GM21737 (cell line): ENCODE data around the gene TEX2.

Source experiments
- ATAC-seq: cut with Tn5 transposase; IDR thresholded peaks from one replicate; pipeline ENCODE4 v1.9.1; 2021; ENCODE audit warnings: mild to moderate bottlenecking, moderate library complexity; ENCODE audit not compliant: unreplicated experiment

TEX2 gene, protein sequence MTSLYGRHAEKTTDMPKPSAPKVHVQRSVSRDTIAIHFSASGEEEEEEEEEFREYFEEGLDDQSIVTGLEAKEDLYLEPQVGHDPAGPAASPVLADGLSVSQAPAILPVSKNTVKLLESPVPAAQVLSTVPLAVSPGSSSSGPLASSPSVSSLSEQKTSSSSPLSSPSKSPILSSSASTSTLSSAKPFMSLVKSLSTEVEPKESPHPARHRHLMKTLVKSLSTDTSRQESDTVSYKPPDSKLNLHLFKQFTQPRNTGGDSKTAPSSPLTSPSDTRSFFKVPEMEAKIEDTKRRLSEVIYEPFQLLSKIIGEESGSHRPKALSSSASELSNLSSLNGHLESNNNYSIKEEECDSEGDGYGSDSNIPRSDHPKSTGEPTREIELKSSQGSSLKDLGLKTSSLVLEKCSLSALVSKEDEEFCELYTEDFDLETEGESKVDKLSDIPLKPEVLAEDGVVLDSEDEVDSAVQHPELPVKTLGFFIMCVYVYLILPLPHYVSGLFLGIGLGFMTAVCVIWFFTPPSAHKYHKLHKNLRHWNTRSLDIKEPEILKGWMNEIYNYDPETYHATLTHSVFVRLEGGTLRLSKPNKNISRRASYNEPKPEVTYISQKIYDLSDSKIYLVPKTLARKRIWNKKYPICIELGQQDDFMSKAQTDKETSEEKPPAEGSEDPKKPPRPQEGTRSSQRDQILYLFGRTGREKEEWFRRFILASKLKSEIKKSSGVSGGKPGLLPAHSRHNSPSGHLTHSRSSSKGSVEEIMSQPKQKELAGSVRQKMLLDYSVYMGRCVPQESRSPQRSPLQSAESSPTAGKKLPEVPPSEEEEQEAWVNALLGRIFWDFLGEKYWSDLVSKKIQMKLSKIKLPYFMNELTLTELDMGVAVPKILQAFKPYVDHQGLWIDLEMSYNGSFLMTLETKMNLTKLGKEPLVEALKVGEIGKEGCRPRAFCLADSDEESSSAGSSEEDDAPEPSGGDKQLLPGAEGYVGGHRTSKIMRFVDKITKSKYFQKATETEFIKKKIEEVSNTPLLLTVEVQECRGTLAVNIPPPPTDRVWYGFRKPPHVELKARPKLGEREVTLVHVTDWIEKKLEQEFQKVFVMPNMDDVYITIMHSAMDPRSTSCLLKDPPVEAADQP

DNA sequence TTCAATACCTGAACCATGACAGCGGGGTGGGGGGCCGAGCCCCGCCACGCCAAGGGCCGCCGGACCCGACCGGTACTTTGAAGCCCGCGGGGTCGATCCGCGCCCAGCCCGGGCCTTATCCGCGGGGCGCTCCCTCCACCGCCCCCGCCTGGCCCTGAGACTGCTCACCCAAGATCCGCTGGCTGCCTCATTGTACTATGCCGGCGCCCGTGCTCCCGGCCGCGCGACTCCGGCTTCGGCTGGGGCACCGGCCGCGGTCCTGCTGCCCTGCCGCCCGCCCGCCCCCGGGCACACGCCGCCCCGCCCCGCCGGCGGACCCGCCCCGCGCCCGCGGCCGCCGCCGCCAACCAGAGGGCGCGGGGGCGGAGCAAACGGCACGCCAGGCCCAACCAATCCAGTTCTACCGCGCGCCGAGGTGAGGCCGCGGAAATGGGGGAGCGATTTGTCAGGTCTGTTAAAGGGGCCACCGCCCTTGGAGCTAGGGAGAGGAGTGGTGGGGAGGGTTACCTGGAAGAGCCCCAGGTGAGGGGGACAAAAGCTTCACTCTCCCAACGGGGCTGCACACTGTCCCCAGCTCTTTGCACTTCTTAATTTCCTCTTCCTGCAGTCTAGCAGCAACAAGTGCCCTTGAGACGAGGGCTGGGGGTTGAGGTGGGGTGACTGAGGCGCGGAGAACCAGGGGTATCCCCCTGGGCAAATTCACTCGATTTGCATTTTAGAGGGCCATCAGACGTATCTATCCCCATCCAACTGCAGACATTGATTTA, at the start of gene TEX2:
TEX2 (minus strand) TSS at position 261 of the 767 bp plus-strand sequence. CDS start 49,043 bp downstream, outside the sequence.
- ATAC-seq = peak; percentile 89

DNA sequence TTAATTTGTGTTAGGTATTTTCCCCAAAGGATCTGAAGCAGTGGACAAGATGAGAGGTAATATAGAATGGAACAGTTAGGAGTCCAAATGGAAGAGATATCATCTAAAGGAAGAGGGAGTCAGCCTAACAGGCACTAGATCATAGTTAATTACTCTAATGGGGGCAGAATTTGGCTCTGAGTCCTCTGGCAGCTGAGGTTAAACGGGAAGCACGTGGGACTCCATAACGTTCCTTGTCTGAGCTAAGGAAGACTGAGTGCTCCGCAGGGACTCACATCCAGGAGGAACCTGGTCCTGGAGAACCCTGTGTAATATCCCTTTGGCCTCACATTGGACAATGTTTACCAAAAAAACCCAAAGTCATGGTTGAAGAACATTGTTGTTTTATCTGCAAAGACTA, 46.6 kb upstream of the TEX2 start:
- no peak for ATAC-seq

DNA sequence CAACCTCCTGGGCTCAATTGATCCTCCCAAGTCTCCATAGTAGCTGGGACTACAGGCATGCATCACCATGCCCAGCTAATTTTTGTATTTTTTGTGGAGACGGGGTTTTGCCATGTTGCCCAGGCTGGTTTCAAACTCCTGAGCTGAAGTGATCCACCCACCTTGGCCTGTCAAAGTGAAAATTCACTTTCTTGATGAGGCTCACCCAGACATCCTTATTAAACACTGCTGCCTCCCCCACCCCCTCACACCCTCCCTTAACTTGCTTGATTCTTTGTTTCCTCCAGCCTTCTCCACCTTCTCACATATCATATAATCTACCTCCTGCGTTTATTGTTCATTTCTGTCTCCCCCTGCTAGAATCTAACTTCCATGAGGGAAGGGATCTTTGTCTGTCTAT, 46.0 kb upstream of the TEX2 start:
- no peak for ATAC-seq

DNA sequence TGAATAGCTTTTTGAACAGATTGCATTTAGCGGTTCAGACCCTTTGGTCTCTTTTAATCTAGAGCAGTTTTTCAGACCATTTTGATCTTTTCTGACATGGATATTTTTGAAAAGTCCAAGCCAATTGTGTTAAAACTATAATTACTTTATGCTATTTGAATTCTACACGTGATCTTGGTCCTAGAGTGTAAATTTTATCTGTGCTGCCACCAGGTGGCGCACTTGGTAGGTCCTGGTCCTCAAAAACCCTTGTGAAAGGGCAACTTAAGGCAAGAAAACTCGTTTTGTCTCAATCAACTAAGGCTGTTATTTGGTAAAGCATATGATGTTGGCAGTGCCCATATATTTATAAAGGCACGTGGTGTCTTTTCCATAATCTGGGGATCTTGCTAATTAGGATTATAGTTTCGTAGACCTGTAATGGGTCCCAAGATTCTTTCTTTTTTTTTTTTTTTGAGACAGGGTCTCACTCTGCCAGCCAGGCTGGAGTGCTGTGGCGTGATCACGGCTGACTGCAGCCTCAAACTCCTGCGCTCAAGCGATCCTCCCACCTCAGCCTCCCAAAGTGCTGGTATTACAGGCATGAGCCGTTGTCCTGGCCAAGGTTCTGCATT, 43.9 kb upstream of the TEX2 start:
- ATAC-seq = no peak

DNA sequence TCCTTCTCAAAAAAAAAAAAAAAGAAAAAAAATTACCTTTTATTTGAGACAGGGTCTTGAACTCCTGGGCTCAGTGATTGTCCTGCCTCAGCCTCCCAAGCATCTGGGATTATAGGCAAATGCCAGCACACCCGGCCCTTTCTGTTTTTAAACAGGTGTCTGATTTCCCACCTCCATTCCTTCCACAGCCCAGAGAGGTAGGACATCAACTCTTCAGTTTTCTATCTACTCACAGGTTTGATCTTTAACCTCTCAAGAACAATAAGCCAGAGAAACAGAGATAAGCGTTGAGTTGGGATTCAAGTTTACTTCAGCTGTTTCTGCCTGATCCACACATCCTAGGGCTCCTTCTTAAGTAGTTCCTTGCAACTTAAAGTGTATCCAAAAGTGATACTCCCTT, 41.5 kb upstream of the TEX2 start:
- no peak for ATAC-seq

DNA sequence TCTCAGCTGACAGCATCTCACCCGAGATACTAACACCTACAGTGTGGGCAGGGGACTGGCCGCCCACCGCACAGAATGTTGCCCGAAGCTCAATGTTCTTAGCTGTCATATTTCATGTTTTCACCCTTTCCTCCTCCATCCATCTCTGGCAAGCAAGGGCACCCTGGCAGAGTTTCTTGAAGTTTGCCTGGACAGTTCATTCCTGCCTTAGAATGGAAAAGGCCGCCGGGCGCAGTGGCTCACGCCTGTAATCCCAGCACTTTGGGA, 37.6 kb upstream of the TEX2 start:
- ATAC-seq = no peak

DNA sequence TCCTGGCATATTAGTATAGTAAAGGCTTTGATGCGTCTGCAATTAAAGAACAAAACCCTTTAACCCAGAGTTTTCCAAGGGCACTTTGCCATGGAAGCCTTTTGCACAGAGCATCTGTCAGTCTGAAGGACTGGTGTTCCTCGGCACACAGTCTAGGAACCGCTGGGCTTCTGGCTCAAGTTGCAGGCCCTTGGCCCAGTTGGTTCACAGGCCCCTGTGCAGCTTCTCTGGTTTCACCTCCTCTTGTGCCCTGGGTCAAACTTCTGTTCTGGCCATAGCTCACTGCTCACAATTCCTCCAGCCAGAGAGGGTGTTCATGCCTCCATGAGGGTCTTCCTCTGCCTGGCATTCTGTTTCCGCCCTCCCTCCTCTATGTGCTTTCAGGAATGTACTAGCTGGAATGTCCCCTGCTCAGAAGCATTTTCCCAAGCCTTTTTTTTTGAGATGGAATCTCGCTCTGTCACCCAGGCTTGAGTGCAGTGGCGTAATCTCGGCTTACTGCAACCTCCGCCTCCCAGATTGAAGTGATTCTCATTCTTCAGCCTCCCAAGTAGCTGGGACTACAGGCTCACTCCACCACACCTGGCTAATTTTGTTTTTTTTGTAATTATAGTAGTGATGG, 34.5 kb upstream of the TEX2 start:
- no peak for ATAC-seq

DNA sequence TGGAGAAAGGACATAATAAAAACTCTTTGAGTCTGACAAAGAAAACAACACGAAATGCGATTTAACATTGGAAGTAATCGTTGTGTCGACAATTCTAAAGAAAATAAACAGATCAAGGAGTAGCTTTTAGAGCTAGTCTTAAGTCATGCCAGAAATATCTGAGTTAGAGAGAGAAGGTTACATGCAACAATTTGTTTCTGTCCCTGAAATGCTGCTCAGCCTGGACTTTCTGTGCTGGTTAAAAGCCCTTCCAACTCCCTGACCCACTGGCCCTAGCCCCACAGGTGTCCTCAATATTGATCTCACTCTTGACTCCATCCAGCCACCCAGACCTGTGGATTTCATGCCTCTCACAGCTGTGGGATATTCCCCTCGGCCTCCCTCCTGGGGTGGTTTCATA, 33.2 kb upstream of the TEX2 start:
- no peak for ATAC-seq

DNA sequence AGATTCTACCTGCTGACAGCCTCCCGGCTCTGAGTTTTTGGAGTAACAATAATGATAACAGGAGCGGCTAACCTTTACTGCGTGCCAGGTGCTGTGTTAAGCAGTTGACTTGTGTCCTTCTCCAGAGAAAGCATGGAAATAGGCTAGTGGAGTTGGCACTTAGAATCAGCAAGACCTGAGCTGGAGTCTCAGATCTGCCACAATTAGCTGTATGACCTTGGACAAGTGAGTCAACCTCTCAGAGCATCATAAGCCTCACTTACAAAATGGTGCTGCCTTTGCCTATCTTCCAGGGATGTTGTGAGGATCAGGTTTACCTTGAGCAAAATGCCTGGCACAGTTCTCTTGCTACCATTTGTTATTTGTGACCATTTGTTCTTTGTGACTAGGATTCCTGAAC, 32.1 kb upstream of the TEX2 start:
- ATAC-seq = no peak

DNA sequence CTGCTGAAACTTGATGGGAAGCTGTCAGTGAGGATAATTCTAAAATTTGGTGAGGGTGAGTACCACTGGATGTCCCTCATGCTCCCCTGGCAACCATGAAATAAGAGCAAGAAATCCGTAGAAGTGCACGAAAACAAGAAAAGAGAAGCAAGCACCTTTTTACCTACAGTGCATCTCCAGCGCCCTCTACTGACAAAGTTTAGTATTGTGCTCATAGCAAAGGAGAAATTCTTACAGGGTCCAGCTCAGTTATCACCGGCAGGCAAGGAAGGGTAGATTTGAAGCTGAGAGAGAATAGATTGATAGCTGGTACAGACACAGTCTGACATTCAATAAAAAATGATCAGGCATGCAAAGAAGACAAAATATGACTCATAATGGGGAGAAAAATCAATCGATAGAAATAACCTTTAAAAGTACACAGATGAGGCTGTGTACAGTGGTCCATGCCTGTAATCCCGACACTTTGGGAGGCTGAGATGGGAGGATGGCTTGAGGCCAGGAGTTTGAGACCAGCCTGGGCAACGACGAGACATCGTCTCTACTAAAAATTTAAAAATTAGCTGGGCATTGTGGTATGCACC, 28.3 kb upstream of the TEX2 start:
- no peak for ATAC-seq

DNA sequence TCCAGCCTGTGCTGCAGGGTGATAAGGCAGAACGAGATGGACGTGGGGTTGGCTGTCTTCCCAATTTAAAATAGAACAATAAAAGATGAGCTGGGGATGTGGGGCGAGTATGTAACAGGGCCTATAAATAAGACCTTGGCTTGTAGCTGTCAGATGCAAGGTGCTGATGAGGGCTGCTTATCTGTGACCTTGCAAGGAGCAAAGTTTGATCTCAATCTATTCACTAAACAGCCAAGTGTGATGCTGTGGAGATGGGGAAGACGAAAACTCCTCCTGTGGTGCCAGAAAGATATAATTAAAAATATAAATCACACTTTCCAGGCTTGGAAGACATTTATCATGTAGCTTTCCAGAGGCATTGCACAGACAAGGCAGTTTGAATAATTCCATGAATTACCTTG, 26.7 kb upstream of the TEX2 start:
- ATAC-seq = no peak

DNA sequence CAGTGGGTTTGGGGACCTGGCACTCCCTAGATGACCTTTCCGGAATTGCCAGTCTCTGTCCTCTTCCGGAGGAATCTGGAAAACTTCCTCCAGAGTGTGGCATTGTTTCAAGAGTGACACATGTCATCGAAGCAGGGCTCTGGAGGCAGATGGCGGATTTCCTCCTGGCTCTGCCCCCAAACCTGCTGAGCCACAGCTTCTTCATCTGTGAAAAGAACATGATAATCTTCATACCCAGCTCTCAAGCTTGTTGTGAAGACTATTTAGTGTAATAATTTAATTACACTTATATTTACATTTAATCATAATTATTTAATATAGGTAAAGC, 19.7 kb upstream of the TEX2 start:
- ATAC-seq = no peak

DNA sequence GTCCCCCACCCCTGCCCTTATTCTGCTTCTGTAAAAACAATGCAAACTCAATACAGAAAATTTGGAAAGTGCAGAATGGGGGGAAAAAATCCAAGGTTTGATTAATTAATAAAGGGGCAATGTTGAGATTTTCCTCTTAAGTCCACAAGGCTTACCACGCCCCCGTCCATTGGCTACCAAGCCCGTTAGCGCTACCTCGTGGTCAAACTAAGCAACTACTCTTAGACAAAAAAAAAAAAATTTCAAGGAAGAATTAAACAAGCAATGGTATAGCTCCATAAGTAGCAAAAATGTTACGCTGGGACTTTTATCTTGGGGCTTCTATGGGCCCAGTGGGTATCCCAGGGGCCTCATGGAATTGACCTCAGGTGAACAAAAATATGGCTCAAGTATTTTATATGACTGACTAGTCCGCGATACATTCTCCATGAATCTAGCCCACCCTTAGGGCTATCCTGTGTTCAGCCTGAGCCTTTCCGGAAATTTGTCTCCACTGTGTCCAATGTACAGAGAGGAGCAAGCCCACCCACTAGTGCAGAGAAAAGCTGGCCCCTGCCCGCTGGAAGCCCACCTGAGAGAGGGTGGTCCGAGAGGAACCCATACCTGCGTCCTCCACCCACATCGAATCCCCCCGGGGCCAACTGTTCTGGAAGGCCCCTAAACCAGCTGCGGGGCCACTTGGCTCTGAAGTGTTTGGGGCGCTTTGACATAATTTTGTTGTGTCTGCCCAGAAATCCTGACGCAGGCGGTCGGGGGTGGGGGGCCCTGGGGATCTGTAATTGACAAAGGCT, 19.1 kb upstream of the TEX2 start:
- no peak for ATAC-seq

DNA sequence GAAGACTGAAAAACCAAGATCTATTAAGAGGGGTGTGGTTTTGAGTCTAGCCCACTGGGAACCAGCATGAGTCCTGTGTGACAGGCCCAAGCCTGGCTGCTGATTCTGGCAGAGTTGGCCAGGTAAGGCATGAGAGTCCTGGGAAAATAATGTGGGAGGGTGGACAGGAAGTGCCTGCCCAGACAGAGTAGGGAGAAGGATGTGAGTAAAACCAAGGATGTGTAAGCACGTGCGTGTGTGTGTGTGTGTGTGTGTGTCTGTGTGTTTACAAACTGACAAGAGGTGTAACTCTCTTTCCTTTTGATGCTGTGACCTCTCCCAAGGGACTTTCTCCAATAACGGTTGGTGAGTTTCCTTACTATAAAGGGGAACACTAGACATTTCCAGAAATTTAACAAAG, 15.6 kb upstream of the TEX2 start:
- no peak for ATAC-seq

DNA sequence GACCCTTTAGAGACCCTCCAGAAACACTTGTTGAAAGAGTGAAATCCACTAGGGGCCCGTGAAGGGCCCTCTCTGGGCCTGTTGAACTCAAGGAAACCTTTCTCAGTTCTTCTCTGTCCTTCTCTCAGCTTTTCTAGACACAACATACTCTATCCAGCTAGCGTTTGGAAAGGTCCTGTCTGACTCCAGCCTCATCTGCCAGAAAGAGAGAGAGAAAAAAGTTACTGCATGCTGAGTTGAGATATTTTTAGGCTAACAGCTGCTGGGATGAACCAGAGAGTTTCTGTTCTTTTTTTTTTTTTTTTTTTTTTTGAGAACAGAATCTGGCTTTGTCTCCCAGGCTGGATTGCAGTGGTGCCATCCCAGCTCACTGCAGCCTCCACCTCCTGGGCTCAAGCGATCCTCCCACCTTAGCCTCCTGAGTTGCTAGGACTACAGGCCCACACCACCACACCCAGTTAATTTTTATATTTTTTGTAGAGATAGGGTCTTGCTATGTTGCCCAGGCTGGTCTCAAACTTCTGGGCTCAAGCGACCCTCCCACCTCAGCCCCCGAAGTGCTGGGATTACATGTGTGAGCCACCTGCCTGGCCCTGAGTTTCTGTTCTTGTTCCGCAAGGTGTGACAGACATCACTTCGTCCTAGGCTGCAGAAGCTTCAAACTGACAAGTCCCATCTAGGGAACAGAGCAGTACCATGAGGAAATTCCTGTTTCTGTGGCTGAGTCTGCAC, 14.9 kb upstream of the TEX2 start:
- ATAC-seq = no peak

DNA sequence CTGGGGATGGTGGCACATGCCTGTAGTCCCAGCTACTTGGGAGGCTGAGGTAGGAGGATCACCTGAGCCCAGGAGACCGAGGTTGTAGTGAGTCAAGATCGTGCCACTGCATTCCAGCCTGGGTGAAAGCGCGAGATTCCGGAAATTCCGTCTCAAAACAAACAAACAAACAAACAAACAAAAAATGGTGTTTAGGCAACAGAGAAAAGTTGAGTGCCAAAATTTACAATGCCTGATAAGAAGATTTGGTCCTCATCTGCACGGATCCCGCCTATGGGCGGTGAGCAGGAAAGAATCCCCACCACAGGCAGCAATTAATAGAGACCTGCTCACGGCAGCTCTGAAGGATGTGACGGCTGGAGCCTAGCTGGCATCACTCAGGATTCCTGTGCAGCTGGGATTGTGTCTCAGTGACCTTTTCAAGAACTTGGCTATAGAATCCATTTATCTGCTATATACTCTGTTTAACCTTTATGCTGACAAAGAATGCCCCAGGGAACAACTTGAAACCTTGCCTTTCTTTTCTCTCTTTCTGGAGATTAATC, 14.0 kb upstream of the TEX2 start:
- no peak for ATAC-seq

DNA sequence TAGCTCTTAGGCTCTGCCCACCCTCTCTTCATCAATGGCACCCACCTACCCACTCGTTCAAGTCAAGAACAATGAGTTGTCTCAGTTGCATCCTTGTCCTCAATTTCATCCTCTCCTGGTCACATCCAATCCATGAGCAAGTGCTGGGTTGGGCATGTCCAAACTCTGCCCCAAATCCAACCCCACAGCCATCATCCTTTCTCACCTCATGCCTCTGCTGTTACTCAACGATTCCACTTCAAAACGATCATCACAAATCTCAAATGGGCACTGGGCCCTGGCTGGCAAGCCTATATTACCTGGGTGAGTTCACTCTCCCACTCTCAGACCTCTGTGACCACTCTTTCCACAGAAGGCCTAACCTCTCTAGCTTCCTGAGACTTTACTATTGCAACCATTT, 12.0 kb upstream of the TEX2 start:
- ATAC-seq = no peak

DNA sequence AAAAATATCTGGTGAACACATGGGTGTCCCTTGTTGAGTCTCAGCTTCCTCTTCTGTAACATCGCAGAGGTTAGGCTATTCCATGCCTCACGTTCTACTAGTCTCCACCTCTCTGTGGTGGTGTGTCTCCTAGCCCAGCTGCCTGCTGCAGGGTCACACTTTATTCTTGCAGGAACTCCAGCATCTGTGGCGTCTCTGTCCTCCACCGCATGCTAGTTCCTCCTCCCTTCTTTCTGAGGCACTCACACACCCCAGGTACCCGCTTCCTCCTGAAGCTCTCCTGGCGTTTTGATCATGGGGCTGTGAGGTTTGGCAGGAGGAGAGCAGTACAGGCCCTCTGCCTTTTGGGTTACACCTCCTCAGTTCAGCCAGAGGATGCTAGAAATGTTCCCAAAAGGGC, 9.9 kb upstream of the TEX2 start:
- no peak for ATAC-seq
